Cardiac fibroblast (primary cell): ENCODE measurements around the gene NCMAP.
"Not testable (repeated sequence)": the region's sequence is repeated elsewhere in the genome, so short reads cannot be mapped to it uniquely, and the experiment has no call there.

Source experiments
- DNase-seq, 2 donors: peaks; one replicate each; pipeline versions ENCODE4 v3.0.0 to v3.0.0-alpha.2; 2010; ENCODE audit warnings: low read depth in 2 of 2
- H3K4me3 ChIP-seq, 2 donors: replicated peaks in 1 of 2; 1 replicate in 1 of 2; 2 replicates in 1 of 2; pipeline ENCODE4 v1.5.1; 2011; ENCODE audit warnings: low read depth in 2 of 2, low read length in 2 of 2, mild to moderate bottlenecking in 2 of 2, moderate library complexity in 1 of 2
- CTCF ChIP-seq: IDR thresholded peaks from one replicate; pipeline ENCODE4 v1.5.1; 2011; ENCODE audit warnings: low read depth, mild to moderate bottlenecking, low read length, inconsistent platforms

The NCMAP gene

DNA sequence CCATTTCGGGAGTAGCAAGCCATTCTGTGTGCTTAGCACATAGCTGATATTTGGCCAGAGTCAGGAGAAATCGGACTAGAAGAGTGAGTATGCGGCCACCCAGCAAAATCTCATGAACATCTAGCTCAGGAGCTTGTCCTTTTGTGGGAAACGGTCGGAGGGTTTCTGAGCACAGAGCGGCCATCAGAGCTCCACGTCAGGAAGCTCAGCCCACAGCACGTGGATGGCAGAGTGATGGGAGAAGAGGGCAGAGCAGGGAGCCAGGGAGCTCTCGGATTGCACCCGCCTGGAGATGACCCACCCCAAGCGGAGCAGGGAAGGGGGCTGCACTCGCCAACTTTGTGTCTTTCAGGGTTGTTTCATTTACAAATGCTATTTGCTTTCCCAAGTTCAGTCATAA is 39.4 kb upstream of the NCMAP start:
- TF ChIP-seq CTCF: no peak
- no peak overlapping the region for H3K4me3 ChIP-seq
- DNase-seq: no peak

DNA sequence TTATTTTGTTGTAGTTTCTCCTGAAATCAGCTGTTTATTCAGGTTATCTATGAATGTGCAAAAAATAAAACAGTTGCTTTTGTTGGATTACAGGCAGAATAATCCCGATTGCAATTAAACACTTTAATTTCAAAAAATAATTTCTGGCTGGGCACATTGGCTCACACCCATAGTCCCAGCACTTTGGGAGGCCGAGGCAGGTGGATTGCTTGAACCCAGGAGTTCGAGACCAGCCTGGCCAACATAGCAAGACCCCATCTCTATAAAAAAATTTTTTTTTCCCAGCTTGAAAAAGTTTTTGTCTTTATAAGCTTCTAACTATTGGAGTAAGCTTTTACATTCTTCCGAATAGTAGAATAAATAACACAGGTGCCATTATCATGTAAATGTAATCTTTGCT is 38.0 kb upstream of the NCMAP start:
- no peak overlapping the region for H3K4me3 ChIP-seq
- DNase-seq: no peak
- TF ChIP-seq CTCF: no peak

- DNase-seq, H3K4me3 ChIP-seq: not testable (repeated sequence)
These were observed 35.6 kb upstream of the NCMAP start for GRCh38 chr1:24520282-24520681.

GRCh38 chr1:24525606-24526005 is 30.3 kb upstream of the NCMAP start:
- no peak overlapping the region for H3K4me3 ChIP-seq
- no peak for TF ChIP-seq CTCF
- no peak for DNase-seq

- no peak for DNase-seq
- TF ChIP-seq CTCF: no peak
- H3K4me3 ChIP-seq: no peak overlapping the region
These were observed 29.8 kb upstream of the NCMAP start for GRCh38 chr1:24526045-24526444.

- peak; percentile 60 for TF ChIP-seq CTCF
- no peak overlapping the region for H3K4me3 ChIP-seq
- DNase-seq: peak; percentile 19 to 50
These were observed 28.8 kb upstream of the NCMAP start for GRCh38 chr1:24526940-24527542.

GRCh38 chr1:24528744-24529143 is 27.1 kb upstream of the NCMAP start:
- DNase-seq: no peak
- no peak for TF ChIP-seq CTCF
- H3K4me3 ChIP-seq: no peak overlapping the region

- not testable (repeated sequence) for DNase-seq, H3K4me3 ChIP-seq
These were observed 26.6 kb upstream of the NCMAP start for GRCh38 chr1:24529292-24529691.
